ENCODE data around the gene BRD3OS.

DNA sequence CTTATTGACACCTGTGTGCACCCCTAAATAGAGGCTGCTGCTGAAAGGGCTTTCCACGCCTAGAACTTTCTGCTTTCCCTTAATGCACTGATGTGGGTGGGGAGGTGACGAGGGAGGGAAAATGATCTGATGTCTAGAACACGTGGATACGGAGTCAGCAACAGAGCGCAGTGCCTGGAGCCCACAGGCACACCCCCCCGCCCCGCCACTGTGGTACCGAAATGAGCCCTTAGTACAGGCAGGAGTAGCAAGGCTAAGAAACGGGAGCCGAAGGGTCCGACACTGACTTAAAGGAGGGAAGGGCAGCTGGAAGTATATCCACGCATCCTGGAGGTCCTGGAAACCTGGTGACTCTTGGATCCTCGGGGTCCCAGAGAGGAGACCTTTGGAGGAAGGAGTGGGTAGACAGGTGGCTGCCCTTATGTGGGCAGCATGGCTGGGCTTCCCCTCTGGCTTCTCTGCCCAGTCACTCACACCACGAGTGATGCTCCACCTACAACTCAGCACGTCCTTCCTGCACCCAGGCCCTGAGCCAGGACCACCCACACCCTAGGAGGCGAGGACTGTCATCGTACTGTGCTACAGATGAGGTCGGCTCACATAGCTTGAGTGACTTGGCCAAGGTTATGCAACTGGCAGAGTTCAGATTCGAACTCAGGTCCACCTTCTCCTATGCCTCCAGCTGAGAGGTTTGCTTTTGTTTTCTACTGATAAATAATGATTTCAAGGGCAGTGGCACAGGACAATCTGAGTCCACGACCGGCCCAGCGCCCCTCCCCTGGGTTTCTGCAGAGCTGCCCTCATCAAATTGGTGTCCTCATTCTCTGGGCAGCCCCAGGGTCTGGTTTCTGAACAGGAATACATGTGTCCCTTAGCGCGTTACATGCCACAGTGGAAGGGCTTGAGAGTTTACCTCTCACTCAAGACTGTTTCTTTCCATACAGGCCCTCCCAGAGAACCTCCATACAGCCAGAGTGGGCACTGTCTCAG, 28.5 kb upstream of the BRD3OS start:
- no peak for TF ChIP-seq EZH2 (IDR thresholded peaks at IDR 0.05; ENCODE audit: insufficient read depth, poor library complexity, severe bottlenecking)
- no peak for TF ChIP-seq EZH2phosphoT487 (IDR thresholded peaks at IDR 0.05; ENCODE audit: insufficient read depth, low read depth)
